Measurements from ENCODE around the gene CES1.
"Not testable (repeated sequence)": the region's sequence is repeated elsewhere in the genome, so short reads cannot be mapped to it uniquely, and the experiment has no call there.

DNA sequence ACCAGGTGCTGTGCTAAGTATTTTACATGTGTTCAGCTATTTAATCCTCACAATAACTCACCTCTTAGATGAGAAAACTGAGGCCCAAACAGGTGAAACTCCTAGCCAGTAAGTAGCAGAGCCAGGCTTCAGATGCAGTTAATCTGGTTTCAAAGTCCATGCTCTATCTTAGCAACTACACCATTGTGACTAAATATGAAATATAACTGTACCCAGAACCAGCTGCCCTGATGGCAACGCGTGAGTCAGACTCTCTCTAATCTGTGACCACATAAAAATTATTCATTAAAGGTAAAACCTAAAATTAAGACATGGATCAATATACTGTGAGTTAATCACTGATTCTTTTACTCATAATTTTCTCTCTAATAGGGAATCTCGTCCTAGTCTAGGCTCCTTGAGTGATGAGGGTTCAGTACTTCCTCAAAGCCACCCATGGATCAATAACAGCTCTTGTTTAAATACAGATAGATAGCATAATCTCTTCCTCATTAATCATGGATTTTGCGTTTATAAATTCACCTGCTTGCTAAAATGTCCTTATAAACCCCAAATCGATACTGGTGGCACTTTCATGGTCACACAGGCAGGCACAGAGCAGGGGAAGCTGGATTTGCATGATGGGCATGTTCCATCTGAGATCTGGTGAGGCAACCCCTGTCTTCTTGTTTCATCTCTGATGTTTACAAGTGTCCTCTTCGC lies 50.7 kb downstream of the CES1 start:
- TF ChIP-seq EZH2 (IDR thresholded peaks at IDR 0.05); POLR2AphosphoS5 (IDR thresholded peaks at IDR 0.05; ENCODE audit: borderline replicate concordance, low read depth, low read length); FOXP2 (optimal IDR thresholded peaks at IDR 0.05; ENCODE audit: control extremely low read depth, extremely low read length, insufficient read depth): not testable (repeated sequence)
